HG03354 (cell line): ENCODE data around the gene ANKRD65.
"Not testable (repeated sequence)": the region's sequence is repeated elsewhere in the genome, so short reads cannot be mapped to it uniquely, and the experiment has no call there.

Experiments
- ATAC-seq: cut with Tn5 transposase; IDR thresholded peaks from one replicate; pipeline ENCODE4 v1.9.1; 2021; ENCODE audit warnings: mild to moderate bottlenecking; ENCODE audit not compliant: unreplicated experiment, poor library complexity, severe bottlenecking

Gene ANKRD65

DNA sequence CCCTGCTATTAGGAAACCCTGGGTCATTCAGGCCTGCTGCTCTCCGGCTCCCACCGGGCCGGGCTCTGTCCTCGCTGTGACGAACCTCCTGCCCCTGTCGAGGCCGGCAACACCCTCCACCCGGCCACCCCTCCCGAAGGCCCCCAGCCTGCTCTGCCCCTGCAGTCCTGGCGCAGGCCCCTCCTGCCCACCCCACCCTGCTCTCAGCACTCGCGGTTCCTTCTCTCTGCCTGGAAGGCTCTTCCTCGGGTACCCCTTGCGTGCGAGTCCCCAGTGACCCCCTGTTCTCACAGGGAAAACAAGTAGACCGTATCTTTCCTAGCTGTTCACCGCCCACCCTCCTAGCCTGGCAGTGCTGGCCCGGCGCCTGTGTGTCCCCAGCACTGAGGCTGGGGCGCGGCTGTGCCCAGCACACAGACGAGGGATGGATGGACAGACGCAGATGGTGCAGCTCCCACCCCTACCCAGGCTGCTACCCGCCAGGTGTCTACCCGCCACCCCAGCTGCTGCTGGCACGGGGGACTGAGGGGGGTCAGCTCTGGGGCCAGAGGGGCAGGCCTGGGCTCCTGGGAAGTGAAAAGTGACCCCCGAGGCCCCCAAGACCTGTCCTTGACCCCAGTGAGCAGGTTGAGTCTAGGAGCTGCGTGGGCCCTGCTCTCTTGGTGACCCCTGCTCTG lies 11.3 kb upstream of the ANKRD65 start:
- ATAC-seq, result no peak

- no peak for ATAC-seq
These were observed 10.8 kb upstream of the ANKRD65 start for GRCh38 chr1:1431845-1432273.

DNA sequence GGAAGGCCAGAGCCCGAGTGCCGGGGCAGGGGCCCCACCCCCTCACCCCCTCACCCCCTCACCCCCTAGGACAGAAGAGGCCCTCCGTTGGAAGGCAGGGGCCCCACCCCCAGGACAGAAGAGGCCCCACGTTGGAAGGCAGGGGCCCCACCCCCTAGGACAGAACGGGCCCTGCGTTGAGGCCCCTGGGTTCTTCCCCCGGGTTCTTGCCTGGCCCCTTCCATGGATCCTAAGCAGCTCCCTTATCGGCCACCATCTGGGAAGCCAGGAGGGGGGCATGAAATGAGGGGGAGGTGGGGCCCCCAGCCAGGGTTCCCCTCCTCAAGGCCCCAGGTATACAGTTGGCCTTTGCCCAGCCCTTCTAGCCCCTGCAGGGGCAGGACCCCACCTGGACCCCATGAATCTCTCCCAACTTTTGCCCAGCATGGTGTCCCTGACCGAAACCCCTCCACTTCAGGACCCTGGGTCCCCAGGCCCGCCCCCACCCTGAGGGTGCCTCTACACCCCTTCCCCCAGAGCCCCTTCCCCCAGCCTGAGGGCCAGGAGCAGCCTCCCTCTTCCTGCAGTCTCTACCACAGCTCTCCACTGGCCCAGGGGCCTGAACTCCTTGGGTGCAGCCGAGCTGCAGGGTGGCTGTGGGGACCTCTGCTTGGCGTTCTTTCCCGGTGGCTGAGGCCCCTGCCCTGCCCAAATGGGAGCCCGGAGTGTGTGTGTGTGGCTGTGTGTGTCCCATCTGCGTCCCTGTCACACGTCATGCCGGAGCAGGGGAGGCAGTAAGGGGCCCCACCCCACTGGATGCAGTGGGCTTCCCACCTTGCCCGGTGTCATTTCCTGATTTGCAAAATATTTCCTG lies 10.1 kb upstream of the ANKRD65 start:
- no peak for ATAC-seq

- no peak for ATAC-seq
These were observed 9.3 kb upstream of the ANKRD65 start for GRCh38 chr1:1430114-1430982.

DNA sequence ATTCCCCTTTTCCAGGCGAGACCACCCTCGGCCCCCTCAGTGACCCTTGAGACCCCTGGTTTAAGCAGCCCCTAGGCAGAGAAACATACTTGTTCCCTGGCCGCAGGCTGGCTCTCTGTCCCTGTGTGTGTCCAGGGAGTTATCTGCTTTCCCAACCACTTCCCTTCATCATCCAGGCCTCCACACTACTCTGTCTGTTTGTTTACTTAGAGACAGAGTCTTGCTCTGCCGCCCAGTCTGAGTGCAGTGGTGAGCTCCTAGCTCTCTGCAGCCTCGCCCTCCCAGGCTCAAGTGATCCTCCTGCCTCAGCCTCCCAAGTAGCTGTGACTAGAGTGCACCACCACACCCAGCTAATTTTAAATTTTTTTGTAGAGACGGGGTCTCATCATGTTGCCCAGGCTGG lies 8.6 kb upstream of the ANKRD65 start:
- no peak for ATAC-seq

GRCh38 chr1:1428967-1429366 lies 7.9 kb upstream of the ANKRD65 start:
- not testable (repeated sequence) for ATAC-seq

DNA sequence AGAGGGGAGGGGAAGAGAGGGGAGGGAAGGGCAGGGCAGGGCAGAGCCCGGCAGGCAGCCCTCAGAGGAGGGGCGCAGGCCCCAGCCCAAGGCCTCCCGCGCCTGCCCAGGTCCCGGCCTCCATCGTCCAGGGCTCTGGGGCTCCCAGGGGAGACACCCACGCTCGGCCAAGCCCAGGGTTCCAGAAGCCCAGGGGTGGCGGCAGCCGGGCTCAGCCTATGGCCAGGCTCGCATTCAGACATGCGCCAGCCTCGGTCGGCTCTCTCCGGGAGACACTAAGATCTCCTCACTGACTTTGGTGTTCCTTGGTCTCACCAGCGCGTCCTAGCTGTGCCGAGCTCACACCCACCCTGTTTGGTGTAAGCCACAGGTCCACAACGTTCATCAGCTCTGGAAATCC lies 7.1 kb upstream of the ANKRD65 start:
- ATAC-seq, result no peak

- ATAC-seq, result no peak
These were observed 6.7 kb upstream of the ANKRD65 start for GRCh38 chr1:1427820-1428148.

- no peak for ATAC-seq
These were observed 6.2 kb upstream of the ANKRD65 start for GRCh38 chr1:1427106-1427819.

DNA sequence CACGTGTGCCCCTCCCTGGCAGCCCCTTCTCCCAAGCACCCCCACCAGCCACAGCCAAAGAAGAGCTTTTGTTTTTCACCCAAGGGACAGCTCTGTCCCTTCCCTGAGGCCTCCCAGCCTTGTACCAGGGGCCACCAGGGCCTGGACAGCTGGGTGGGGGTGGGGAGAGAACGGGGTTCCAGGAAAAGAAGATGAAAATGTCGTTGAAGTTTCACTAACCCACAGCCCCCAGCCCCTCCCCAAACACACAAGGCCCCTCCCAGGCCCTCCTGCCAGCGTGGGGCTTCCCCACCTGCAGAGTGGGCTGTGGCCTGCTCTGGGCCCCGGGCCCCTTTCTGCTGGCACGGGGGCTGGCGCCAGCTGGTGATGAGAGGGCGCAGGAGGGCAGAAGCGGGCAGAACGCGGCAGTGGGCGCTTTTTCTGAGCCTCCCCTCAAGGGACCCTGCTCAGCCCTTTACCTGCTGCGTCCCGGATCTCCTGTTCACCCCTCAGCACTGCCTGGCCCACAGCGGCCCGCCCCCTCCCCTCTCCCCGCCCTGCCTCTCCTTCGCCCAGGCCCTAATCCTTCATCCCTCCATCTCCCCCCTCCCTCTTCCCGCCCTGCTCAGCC lies 5.5 kb upstream of the ANKRD65 start:
- no peak for ATAC-seq

DNA sequence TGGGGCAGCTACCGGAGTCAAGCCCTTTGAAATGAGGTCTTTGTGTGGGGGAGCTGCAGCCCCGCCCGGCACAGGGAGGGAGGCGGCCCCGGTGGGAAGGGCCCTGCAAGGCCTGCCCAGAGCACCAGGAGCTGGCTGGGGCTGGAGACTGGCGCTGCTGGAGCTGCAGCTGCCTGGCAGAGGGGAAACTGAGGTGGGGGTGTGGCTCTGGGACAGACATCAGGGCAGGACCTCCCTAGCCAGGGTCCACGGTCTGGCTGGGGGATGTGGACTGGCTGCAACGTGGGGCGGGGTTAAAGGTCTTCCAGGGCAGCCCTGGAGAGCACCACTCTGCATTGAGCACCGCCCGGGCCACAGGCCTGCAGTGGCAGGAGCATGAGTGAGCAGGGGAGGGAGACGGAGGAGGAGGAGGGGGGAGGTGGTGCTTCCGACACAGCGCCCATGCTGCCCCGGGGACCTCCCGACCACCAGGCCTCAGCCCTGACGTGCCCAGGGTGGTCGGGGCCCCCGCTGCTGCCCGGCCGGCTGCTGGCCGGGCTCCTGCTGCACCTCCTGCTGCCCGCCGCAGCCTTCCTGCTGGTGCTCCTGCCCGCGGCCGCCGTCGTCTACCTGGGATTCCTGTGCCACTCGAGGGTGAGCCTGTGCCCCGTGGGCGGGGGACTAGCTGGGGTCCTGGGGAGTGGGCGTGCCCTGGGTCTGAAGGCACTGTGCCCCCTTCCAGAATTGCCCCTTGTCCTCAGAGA lies 4.8 kb upstream of the ANKRD65 start:
- no peak for ATAC-seq

- ATAC-seq, result no peak
These were observed 4.3 kb upstream of the ANKRD65 start for GRCh38 chr1:1425426-1425752.

GRCh38 chr1:1424707-1425106 lies 3.6 kb upstream of the ANKRD65 start:
- ATAC-seq, result no peak

GRCh38 chr1:1423245-1423597 lies 2.1 kb upstream of the ANKRD65 start:
- ATAC-seq, result no peak

DNA sequence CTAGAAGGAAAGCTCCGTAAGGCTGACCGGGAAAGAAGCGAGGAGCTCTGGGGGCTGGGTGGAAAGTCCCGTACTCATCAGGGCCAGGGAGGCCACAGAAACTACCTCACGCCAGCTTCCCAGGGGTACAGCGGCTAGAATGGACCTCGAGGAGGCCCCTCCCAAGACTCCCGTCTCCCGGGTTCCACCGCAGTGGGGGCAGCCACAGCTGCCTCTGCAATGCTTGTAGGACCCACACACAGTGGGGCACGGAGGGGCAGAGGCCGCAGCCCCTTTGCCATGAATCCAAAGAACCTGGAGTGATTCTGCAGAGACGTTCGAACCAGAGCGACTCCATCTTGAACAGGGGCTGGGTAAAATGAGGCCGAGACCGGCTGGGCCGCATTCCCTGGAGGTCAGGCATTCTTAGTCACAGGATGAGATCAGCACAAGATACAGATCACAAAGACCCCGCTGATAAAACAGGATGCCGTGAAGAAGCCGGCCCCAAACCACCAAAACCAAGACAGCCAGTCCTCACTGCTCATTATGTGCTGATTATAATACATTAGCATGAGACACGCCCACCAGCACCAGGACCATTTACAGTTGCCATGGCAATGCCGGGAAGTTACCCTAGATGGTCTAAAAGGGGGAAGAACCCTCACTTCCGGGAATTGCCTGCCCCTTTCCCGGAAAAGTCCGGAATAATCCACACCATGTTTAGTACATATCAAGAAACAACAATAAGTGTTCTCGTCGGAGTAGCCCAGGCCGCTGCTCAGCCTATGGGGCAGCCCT lies 1.6 kb upstream of the ANKRD65 start:
- ATAC-seq, result no peak

GRCh38 chr1:1421907-1422464 lies 910 bp upstream of the ANKRD65 start:
- no peak for ATAC-seq

- ATAC-seq, result no peak
These were observed 378 bp downstream of the ANKRD65 start for GRCh38 chr1:1420654-1421141.
